Loucy (cell line): Measurements from ENCODE around the gene WDTC1.

Experiments
- H2AFZ ChIP-seq: fragments of 200-600 bp; sonication (generic); 2 replicates; pipeline ENCODE4 v1.6.0; 2016; ENCODE audit warnings: antibody characterized with exemption, mild to moderate bottlenecking, low read length, moderate library complexity
- H3F3A ChIP-seq: fragments of 200-600 bp; 2 replicates; pipeline ENCODE4 v1.6.0; 2016; ENCODE audit warnings: antibody characterized with exemption, low read depth, mild to moderate bottlenecking
- H3K27me3 ChIP-seq: fragments of 200-600 bp; sonication (generic); 2 replicates; pipeline ENCODE4 v1.6.1; 2014; ENCODE audit warnings: low read length, mild to moderate bottlenecking; ENCODE audit not compliant: insufficient read depth, poor library complexity, severe bottlenecking
- H3K36me3 ChIP-seq: fragments of 200-600 bp; sonication (generic); 2 replicates; pipeline ENCODE4 v1.6.1; 2016; ENCODE audit warnings: low read length; ENCODE audit not compliant: insufficient read depth
- H3K4me1 ChIP-seq: fragments of 200-600 bp; sonication (generic); 2 replicates; pipeline ENCODE4 v1.5.1; 2014; ENCODE audit warnings: low read length, mild to moderate bottlenecking; ENCODE audit not compliant: insufficient read depth, poor library complexity, severe bottlenecking
- H3K4me2 ChIP-seq: fragments of 200-600 bp; sonication (generic); 2 replicates; pipeline ENCODE4 v1.6.0; 2014; ENCODE audit warnings: antibody characterized with exemption, low read length, low read depth, mild to moderate bottlenecking; ENCODE audit not compliant: poor library complexity, severe bottlenecking
- H3K4me3 ChIP-seq: fragments of 200-600 bp; sonication (generic); 2 replicates; pipeline ENCODE4 v1.5.1; 2014; ENCODE audit warnings: low read length, mild to moderate bottlenecking, mixed read lengths; ENCODE audit not compliant: poor library complexity, severe bottlenecking
- H3K79me2 ChIP-seq: fragments of 200-600 bp; sonication (generic); 2 replicates; pipeline ENCODE4 v1.6.1; 2014; ENCODE audit warnings: low read length; ENCODE audit not compliant: insufficient read depth
- H3K9ac ChIP-seq: fragments of 200-600 bp; sonication (generic); 2 replicates; pipeline ENCODE4 v1.6.0; 2014; ENCODE audit warnings: mild to moderate bottlenecking, low read depth, low read length, moderate library complexity; ENCODE audit not compliant: poor library complexity, severe bottlenecking
- H3K9me2 ChIP-seq: fragments of 200-600 bp; sonication (generic); replicated peaks from 2 replicates; pipeline ENCODE4 v1.6.1; 2016; ENCODE audit warnings: low read depth, low read length, mixed read lengths
- H3K9me3 ChIP-seq: fragments of 200-600 bp; sonication (generic); 2 replicates; pipeline ENCODE4 v1.6.1; 2014; ENCODE audit warnings: mild to moderate bottlenecking, antibody characterized with exemption, low read length, low read depth; ENCODE audit not compliant: insufficient read depth
- H4K20me1 ChIP-seq: fragments of 200-600 bp; sonication (generic); 2 replicates; pipeline ENCODE4 v1.6.0; 2014; ENCODE audit warnings: antibody characterized with exemption, low read length, mild to moderate bottlenecking; ENCODE audit not compliant: insufficient read depth, poor library complexity, severe bottlenecking
- EZH2phosphoT487 ChIP-seq: fragments of 200-600 bp; IDR thresholded peaks from 2 replicates; pipeline ENCODE4 v1.6.1; 2018; ENCODE audit warnings: antibody characterized with exemption, mild to moderate bottlenecking, moderate library complexity, borderline replicate concordance
- TF ChIP-seq, protein P1 (sequence below): fragments of 200-600 bp; sonication (generic); conservative IDR thresholded peaks from 2 replicates; pipeline ENCODE4 v1.5.1; 2014; ENCODE audit warnings: mild to moderate bottlenecking, antibody characterized with exemption, low read length

Gene WDTC1

GRCh38 chr1:27253596-27253995 lies 19.2 kb downstream of the WDTC1 start:
- no peaks in the 10 kb centered on the region for H3K9me3 ChIP-seq

GRCh38 chr1:27255136-27255535 lies 20.7 kb downstream of the WDTC1 start:
- Histone ChIP-seq H3K79me2 (0 out of 2 replicates have a peak, but pooled peaks cover 9% of the 10 kb centered on the region), H3K36me3 (no peaks in the 10 kb centered on the region), H3K4me1 (peaks cover 10% of the 10 kb centered on the region), H3K4me3 (no peak overlapping the region), H4K20me1 (no peaks in the 10 kb centered on the region), H3K9me2 (no peaks in the 10 kb centered on the region), H3K4me2 (no peak overlapping the region), H3K27me3 (no peaks in the 10 kb centered on the region), H3K9ac (no peak overlapping the region), H3F3A (no peaks in the 10 kb centered on the region), H3K9me3 (no peaks in the 10 kb centered on the region), H2AFZ (no peak overlapping the region)
- TF ChIP-seq, protein P1, sequence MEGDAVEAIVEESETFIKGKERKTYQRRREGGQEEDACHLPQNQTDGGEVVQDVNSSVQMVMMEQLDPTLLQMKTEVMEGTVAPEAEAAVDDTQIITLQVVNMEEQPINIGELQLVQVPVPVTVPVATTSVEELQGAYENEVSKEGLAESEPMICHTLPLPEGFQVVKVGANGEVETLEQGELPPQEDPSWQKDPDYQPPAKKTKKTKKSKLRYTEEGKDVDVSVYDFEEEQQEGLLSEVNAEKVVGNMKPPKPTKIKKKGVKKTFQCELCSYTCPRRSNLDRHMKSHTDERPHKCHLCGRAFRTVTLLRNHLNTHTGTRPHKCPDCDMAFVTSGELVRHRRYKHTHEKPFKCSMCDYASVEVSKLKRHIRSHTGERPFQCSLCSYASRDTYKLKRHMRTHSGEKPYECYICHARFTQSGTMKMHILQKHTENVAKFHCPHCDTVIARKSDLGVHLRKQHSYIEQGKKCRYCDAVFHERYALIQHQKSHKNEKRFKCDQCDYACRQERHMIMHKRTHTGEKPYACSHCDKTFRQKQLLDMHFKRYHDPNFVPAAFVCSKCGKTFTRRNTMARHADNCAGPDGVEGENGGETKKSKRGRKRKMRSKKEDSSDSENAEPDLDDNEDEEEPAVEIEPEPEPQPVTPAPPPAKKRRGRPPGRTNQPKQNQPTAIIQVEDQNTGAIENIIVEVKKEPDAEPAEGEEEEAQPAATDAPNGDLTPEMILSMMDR: no peak
- TF ChIP-seq EZH2phosphoT487: no peak

More at GRCh38 chr1:27253596-27253995, 19.2 kb downstream of the WDTC1 start:
- no peak overlapping the region for H3K9ac ChIP-seq
- H3F3A ChIP-seq: no peaks in the 10 kb centered on the region
- TF ChIP-seq EZH2phosphoT487: no peak
- TF ChIP-seq, protein P1: no peak
- no peaks in the 10 kb centered on the region for H4K20me1 ChIP-seq
- H3K4me2 ChIP-seq: no peak overlapping the region
- peaks cover 10% of the 10 kb centered on the region for H3K4me1 ChIP-seq
- H3K36me3 ChIP-seq: no peaks in the 10 kb centered on the region
- no peaks in the 10 kb centered on the region for H3K27me3 ChIP-seq
- H2AFZ ChIP-seq: no peak overlapping the region
- H3K4me3 ChIP-seq: no peak overlapping the region
- no peaks in the 10 kb centered on the region for H3K9me2 ChIP-seq
- H3K79me2 ChIP-seq: peaks cover 13% of the 10 kb centered on the region; the same call in 1 of the 2 replicates

- Histone ChIP-seq H3K4me3 (no peak overlapping the region), H4K20me1 (no peaks in the 10 kb centered on the region), H3F3A (no peaks in the 10 kb centered on the region), H3K9ac (no peak overlapping the region), H3K4me2 (no peak overlapping the region), H3K36me3 (no peaks in the 10 kb centered on the region), H3K9me3 (no peaks in the 10 kb centered on the region), H3K27me3 (no peaks in the 10 kb centered on the region), H3K79me2 (0 out of 2 replicates have a peak, but pooled peaks cover 9% of the 10 kb centered on the region), H2AFZ (no peak overlapping the region), H3K9me2 (no peaks in the 10 kb centered on the region), H3K4me1 (peaks cover 10% of the 10 kb centered on the region)
- TF ChIP-seq, protein P1: no peak
Measured at GRCh38 chr1:27257155-27257554, 22.7 kb downstream of the WDTC1 start.
